ENCODE data around the gene POU4F1. TPM values are rescaled to one million over a fixed set of nuclear protein-coding genes. Genes with fewer than 3 reads are reported as not detected.
A peak's percentile ranks its signal among the peaks of the same experiment; 100 is the strongest.

Gene POU4F1
- total and polyA plus RNA-seq, 2 donors (not counting 1 experiment from before 2014, with no cell fraction given) = 0.17 to 0.51 TPM

DNA sequence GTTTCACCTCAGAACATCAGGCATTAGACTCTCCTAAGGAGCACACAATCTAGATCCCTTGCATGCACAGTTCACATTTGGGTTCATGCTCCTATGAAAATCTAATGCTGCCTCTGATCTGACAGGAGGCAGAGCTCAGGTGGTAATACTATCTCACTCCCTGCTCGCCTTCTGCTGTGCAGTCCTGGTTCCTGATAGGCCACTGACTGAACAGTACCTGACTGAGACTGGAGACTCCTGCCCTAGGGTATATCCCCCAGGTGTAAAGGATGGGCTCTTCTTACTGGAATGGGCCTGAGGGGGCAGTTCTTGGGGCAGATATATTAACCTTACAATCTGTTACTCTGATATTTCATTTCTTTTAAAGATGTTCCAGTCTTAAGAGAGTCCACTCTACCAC, 49.3 kb upstream of the POU4F1 start:
- Histone ChIP-seq H3K4me2 (replicated peaks; ENCODE audit: low read depth, low read length, poor library complexity, severe bottlenecking) (no peak overlapping the region), H3K9me3 (ENCODE audit: control extremely low read depth in 1 of 3, control insufficient read depth in 2 of 3, insufficient read depth in 1 of 3, low read length in 2 of 3) (no peaks in the 10 kb centered on the region), H3K4me1 (ENCODE audit: control insufficient read depth in 2 of 2, insufficient read depth in 2 of 2, low read length in 2 of 2) (peaks cover 13 to 18% of the 10 kb centered on the region in 2 donors), H3K79me2 (ENCODE audit: control insufficient read depth, insufficient read depth, low read length) (peaks cover 98% of the 10 kb centered on the region), H3K27ac (ENCODE audit: low read length in 2 of 2) (no peak overlapping the region), H3K27me3 (replicated peaks in 1 of 4; ENCODE audit: control extremely low read depth in 1 of 4, control insufficient read depth in 3 of 4, insufficient read depth in 4 of 4, low read length in 3 of 4) (no peaks in the 10 kb centered on the region), H3K9ac (ENCODE audit: low read length) (no peak overlapping the region), H4K20me1 (ENCODE audit: control insufficient read depth, insufficient read depth, low read length, poor library complexity, severe bottlenecking) (peaks cover 82% of the 10 kb centered on the region), H3K4me3 (ENCODE audit: control extremely low read depth in 1 of 5, extremely low read depth in 1 of 5, insufficient read depth in 1 of 5, low read depth in 2 of 5, low read length in 4 of 5) (no peak overlapping the region), H2AFZ (ENCODE audit: insufficient read depth, low read depth, low read length, poor library complexity, severe bottlenecking) (no peak overlapping the region), H3K36me3 (replicated peaks in 1 of 2; ENCODE audit: control extremely low read depth in 1 of 2, control insufficient read depth in 1 of 2, extremely low read depth in 1 of 2, insufficient read depth in 2 of 2, low read length in 1 of 2) (no peaks in the 10 kb centered on the region)
- ChIA-PET CTCF (interaction anchor here (0.6 kb wide), 1 partner anchor 806 kb away, joined by 4 read pairs; no protein-coding TSS in a partner anchor), POLR2A (no interaction called here)
- H3K27ac Mint-ChIP-seq = no peak overlapping the region
- no peak overlapping the region for H3K4me3 Mint-ChIP-seq
- H3K9me3 Mint-ChIP-seq (ENCODE audit: insufficient read depth) = no peaks in the 10 kb centered on the region
- no peaks in the 10 kb centered on the region for H3K27me3 Mint-ChIP-seq
- ATAC-seq (ENCODE audit: low read depth) (no peak), DNase-seq (no peak)
- intact Hi-C loops (cut with micrococcal nuclease) = no loop called here
- TF ChIP-seq EZH2 (IDR thresholded peaks at IDR 0.05; ENCODE audit: borderline replicate concordance, insufficient read depth, low read depth, low read length, poor library complexity, severe bottlenecking) = no peak
- TF ChIP-seq, protein P1, sequence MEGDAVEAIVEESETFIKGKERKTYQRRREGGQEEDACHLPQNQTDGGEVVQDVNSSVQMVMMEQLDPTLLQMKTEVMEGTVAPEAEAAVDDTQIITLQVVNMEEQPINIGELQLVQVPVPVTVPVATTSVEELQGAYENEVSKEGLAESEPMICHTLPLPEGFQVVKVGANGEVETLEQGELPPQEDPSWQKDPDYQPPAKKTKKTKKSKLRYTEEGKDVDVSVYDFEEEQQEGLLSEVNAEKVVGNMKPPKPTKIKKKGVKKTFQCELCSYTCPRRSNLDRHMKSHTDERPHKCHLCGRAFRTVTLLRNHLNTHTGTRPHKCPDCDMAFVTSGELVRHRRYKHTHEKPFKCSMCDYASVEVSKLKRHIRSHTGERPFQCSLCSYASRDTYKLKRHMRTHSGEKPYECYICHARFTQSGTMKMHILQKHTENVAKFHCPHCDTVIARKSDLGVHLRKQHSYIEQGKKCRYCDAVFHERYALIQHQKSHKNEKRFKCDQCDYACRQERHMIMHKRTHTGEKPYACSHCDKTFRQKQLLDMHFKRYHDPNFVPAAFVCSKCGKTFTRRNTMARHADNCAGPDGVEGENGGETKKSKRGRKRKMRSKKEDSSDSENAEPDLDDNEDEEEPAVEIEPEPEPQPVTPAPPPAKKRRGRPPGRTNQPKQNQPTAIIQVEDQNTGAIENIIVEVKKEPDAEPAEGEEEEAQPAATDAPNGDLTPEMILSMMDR (IDR thresholded peaks at IDR 0.05) = no peak
- 100% methylated on average over 1 of the region's 1 CpG for WGBS (ENCODE audit: insufficient coverage)
- peaks cover 30% of the 10 kb centered on the region for H3K4me1 Mint-ChIP-seq

DNA sequence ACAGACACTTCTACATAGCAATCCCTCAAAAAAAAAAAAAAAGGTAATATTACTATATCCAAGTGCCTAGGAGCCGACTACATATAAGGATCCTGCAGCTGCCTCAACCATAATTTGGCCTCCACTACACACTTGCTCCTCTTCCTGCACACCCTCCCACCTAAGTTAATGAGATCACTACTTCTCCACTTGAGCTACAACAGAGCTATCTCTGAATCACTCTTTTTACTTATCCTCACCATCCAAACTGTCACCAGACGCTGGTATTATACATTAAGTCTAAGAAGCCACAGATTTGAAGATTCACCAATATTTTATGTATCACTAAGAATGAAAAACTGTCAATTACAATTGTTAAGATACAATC, 47.3 kb upstream of the POU4F1 start:
- Histone ChIP-seq H3K4me1 (ENCODE audit: control insufficient read depth in 2 of 2, insufficient read depth in 2 of 2, low read length in 2 of 2) (peaks cover 12 to 14% of the 10 kb centered on the region in 2 donors), H3K79me2 (ENCODE audit: control insufficient read depth, insufficient read depth, low read length) (peaks cover 100% of the 10 kb centered on the region), H4K20me1 (ENCODE audit: control insufficient read depth, insufficient read depth, low read length, poor library complexity, severe bottlenecking) (peaks cover 98% of the 10 kb centered on the region), H3K9me3 (ENCODE audit: control extremely low read depth in 1 of 3, control insufficient read depth in 2 of 3, insufficient read depth in 1 of 3, low read length in 2 of 3) (no peaks in the 10 kb centered on the region), H2AFZ (ENCODE audit: insufficient read depth, low read depth, low read length, poor library complexity, severe bottlenecking) (no peak overlapping the region), H3K9ac (ENCODE audit: low read length) (no peak overlapping the region), H3K27ac (ENCODE audit: low read length in 2 of 2) (no peak overlapping the region), H3K4me3 (ENCODE audit: control extremely low read depth in 1 of 5, extremely low read depth in 1 of 5, insufficient read depth in 1 of 5, low read depth in 2 of 5, low read length in 4 of 5) (no peak overlapping the region), H3K36me3 (replicated peaks in 1 of 2; ENCODE audit: control extremely low read depth in 1 of 2, control insufficient read depth in 1 of 2, extremely low read depth in 1 of 2, insufficient read depth in 2 of 2, low read length in 1 of 2) (peaks cover 0 to 1% of the 10 kb centered on the region in 2 experiments), H3K27me3 (replicated peaks in 1 of 4; ENCODE audit: control extremely low read depth in 1 of 4, control insufficient read depth in 3 of 4, insufficient read depth in 4 of 4, low read length in 3 of 4) (no peaks in the 10 kb centered on the region), H3K4me2 (replicated peaks; ENCODE audit: low read depth, low read length, poor library complexity, severe bottlenecking) (peak overlapping the region; percentile 4)
- TF ChIP-seq EZH2 (IDR thresholded peaks at IDR 0.05; ENCODE audit: borderline replicate concordance, insufficient read depth, low read depth, low read length, poor library complexity, severe bottlenecking) = no peak
- TF ChIP-seq, protein P1 (IDR thresholded peaks at IDR 0.05) = no peak
- ChIA-PET CTCF (no interaction called here), POLR2A (no interaction called here)
- ATAC-seq (ENCODE audit: low read depth) (no peak), DNase-seq (no peak)
- H3K4me3 Mint-ChIP-seq = no peak overlapping the region
- H3K27ac Mint-ChIP-seq = no peak overlapping the region
- WGBS (ENCODE audit: insufficient coverage) = 100% methylated on average over 1 of the region's 2 CpGs
- H3K4me1 Mint-ChIP-seq = peaks cover 35% of the 10 kb centered on the region
- H3K9me3 Mint-ChIP-seq (ENCODE audit: insufficient read depth) = no peaks in the 10 kb centered on the region
- no peaks in the 10 kb centered on the region for H3K27me3 Mint-ChIP-seq
- intact Hi-C loops (cut with micrococcal nuclease) = no loop called here

Data from B cell (primary cell).